Globus pallidus (tissue), 1 donor: ENCODE results near the gene TRIB2.
"Not testable (repeated sequence)": the region's sequence is repeated elsewhere in the genome, so short reads cannot be mapped to it uniquely, and the experiment has no call there.

Experiments used
- DNase-seq: peaks from one replicate; pipeline ENCODE4 v3.0.0-alpha.2; 2015; ENCODE audit warnings: low spot score

TRIB2 gene

GRCh38 chr2:12716282-12717190, at the start of gene TRIB2:
Gene TRIB2, plus strand, starts transcription at chr2:12716936. Its CDS starts 1,372 bp downstream, at chr2:12718308.
- peak; percentile 90 for DNase-seq

GRCh38 chr2:12669036-12669435, 47.7 kb upstream of the TRIB2 start:
- DNase-seq, result no peak

- no peak for DNase-seq
Measured at GRCh38 chr2:12672711-12673315, 43.9 kb upstream of the TRIB2 start.

- DNase-seq, result no peak
Measured at GRCh38 chr2:12674644-12675328, 42.0 kb upstream of the TRIB2 start.

GRCh38 chr2:12675352-12675795, 41.4 kb upstream of the TRIB2 start:
- no peak for DNase-seq

GRCh38 chr2:12675801-12676200, 40.9 kb upstream of the TRIB2 start:
- DNase-seq, result no peak

GRCh38 chr2:12676771-12677170, 40.0 kb upstream of the TRIB2 start:
- DNase-seq, result no peak

- no peak for DNase-seq
Measured at GRCh38 chr2:12678186-12678585, 38.5 kb upstream of the TRIB2 start.

- no peak for DNase-seq
Measured at GRCh38 chr2:12679550-12680072, 37.1 kb upstream of the TRIB2 start.

- DNase-seq, result not testable (repeated sequence)
Measured at GRCh38 chr2:12680115-12680514, 36.6 kb upstream of the TRIB2 start.

- DNase-seq, result no peak
Measured at GRCh38 chr2:12682017-12682416, 34.7 kb upstream of the TRIB2 start.

GRCh38 chr2:12683457-12684100, 33.2 kb upstream of the TRIB2 start:
- DNase-seq, result no peak

- DNase-seq, result no peak
Measured at GRCh38 chr2:12684471-12684936, 32.2 kb upstream of the TRIB2 start.

GRCh38 chr2:12685145-12685544, 31.6 kb upstream of the TRIB2 start:
- DNase-seq, result no peak

- no peak for DNase-seq
Measured at GRCh38 chr2:12685956-12686355, 30.8 kb upstream of the TRIB2 start.

GRCh38 chr2:12686708-12687283, 29.9 kb upstream of the TRIB2 start:
- DNase-seq, result no peak

- no peak for DNase-seq
Measured at GRCh38 chr2:12688091-12688490, 28.6 kb upstream of the TRIB2 start.

- no peak for DNase-seq
Measured at GRCh38 chr2:12688893-12689292, 27.8 kb upstream of the TRIB2 start.

GRCh38 chr2:12693509-12693908, 23.2 kb upstream of the TRIB2 start:
- DNase-seq, result no peak

GRCh38 chr2:12694990-12695774, 21.6 kb upstream of the TRIB2 start:
- DNase-seq, result no peak

GRCh38 chr2:12697617-12698016, 19.1 kb upstream of the TRIB2 start:
- DNase-seq, result no peak
